Measurements from ENCODE around the gene ABI3BP.

- TF ChIP-seq CEBPB (IDR thresholded peaks at IDR 0.05) (no peak), RAD21 (IDR thresholded peaks at IDR 0.05; ENCODE audit: low read depth) (no peak), MAX (IDR thresholded peaks at IDR 0.05) (no peak), YY1 (IDR thresholded peaks at IDR 0.05; ENCODE audit: low read depth) (no peak), REST (IDR thresholded peaks at IDR 0.05; ENCODE audit: low read depth) (no peak), ZBTB7A (IDR thresholded peaks at IDR 0.05; ENCODE audit: low read depth) (no peak), CREB1 (IDR thresholded peaks at IDR 0.05; ENCODE audit: low read depth) (no peak)
Measured at GRCh38 chr3:100994809-100995208, 1.6 kb upstream of the ABI3BP start.

Data from Ishikawa (cell line).